Activated T-cell treated with anti-CD3 and anti-CD28 coated beads, Interleukin-2, amount 50 U/mL, for 24 hours (primary cell): Measurements from ENCODE around the gene MARS1.
"Not testable (repeated sequence)": the region's sequence is repeated elsewhere in the genome, so short reads cannot be mapped to it uniquely, and the experiment has no call there.

Experiments
- DNase-seq: peaks from one replicate; pipeline ENCODE4 v3.0.0-alpha.2; 2020
- H3K27ac Mint-ChIP-seq: 2 replicates; pipeline ENCODE4 v1.8.0; 2020; ENCODE audit warnings: mild to moderate bottlenecking, mixed read lengths
- H3K27me3 Mint-ChIP-seq: 2 replicates; pipeline ENCODE4 v1.8.0; 2020; ENCODE audit warnings: mixed read lengths
- H3K36me3 Mint-ChIP-seq: 2 replicates; pipeline ENCODE4 v1.8.0; 2020; ENCODE audit warnings: low read depth, mixed read lengths
- H3K4me1 Mint-ChIP-seq: 2 replicates; pipeline ENCODE4 v1.8.0; 2020; ENCODE audit warnings: low read depth, mixed read lengths
- H3K4me3 Mint-ChIP-seq: 2 replicates; pipeline ENCODE4 v1.8.0; 2020; ENCODE audit warnings: mild to moderate bottlenecking, moderate library complexity, mixed read lengths
- H3K9me3 Mint-ChIP-seq: 2 replicates; pipeline ENCODE4 v1.8.0; 2020; ENCODE audit warnings: mixed read lengths

The MARS1 gene

GRCh38 chr12:57488402-57489156, 711 bp downstream of the MARS1 start:
- H3K27me3 Mint-ChIP-seq: no peaks in the 10 kb centered on the region
- H3K9me3 Mint-ChIP-seq: no peaks in the 10 kb centered on the region
- H3K27ac Mint-ChIP-seq: peak overlapping the region; percentile 94
- peaks cover 54% of the 10 kb centered on the region for H3K36me3 Mint-ChIP-seq
- peaks cover 32% of the 10 kb centered on the region for H3K4me1 Mint-ChIP-seq
- DNase-seq: no peak
- H3K4me3 Mint-ChIP-seq: peak overlapping the region; percentile 89

GRCh38 chr12:57489157-57489641, 1.3 kb downstream of the MARS1 start:
- H3K9me3 Mint-ChIP-seq: no peaks in the 10 kb centered on the region
- DNase-seq: no peak
- H3K36me3 Mint-ChIP-seq: peaks cover 57% of the 10 kb centered on the region
- no peaks in the 10 kb centered on the region for H3K27me3 Mint-ChIP-seq
- H3K27ac Mint-ChIP-seq: peak overlapping the region; percentile 94
- peaks cover 32% of the 10 kb centered on the region for H3K4me1 Mint-ChIP-seq
- H3K4me3 Mint-ChIP-seq: peak overlapping the region; percentile 89

GRCh38 chr12:57490126-57490525, 2.3 kb downstream of the MARS1 start:
- Mint-ChIP-seq H3K4me1 (peaks cover 32% of the 10 kb centered on the region), H3K36me3 (peaks cover 62% of the 10 kb centered on the region), H3K4me3 (peak overlapping the region; percentile 89), H3K27ac (peak overlapping the region; percentile 94), H3K9me3 (no peaks in the 10 kb centered on the region), H3K27me3 (no peaks in the 10 kb centered on the region)
- no peak for DNase-seq

GRCh38 chr12:57491393-57492280, 3.8 kb downstream of the MARS1 start:
- H3K27me3 Mint-ChIP-seq: no peaks in the 10 kb centered on the region
- no peak overlapping the region for H3K4me3 Mint-ChIP-seq
- H3K4me1 Mint-ChIP-seq: peaks cover 33% of the 10 kb centered on the region
- H3K9me3 Mint-ChIP-seq: no peaks in the 10 kb centered on the region
- no peak for DNase-seq
- peaks cover 76% of the 10 kb centered on the region for H3K36me3 Mint-ChIP-seq
- peak overlapping the region; percentile 66 for H3K27ac Mint-ChIP-seq

- H3K4me1 Mint-ChIP-seq: peaks cover 26% of the 10 kb centered on the region
- not testable (repeated sequence) for H3K27ac Mint-ChIP-seq, H3K9me3 Mint-ChIP-seq, H3K27me3 Mint-ChIP-seq, H3K4me3 Mint-ChIP-seq, DNase-seq
- peaks cover 85% of the 10 kb centered on the region for H3K36me3 Mint-ChIP-seq
Observed at GRCh38 chr12:57495051-57495701, 7.3 kb downstream of the MARS1 start.

GRCh38 chr12:57496822-57497221, 9.0 kb downstream of the MARS1 start:
- no peak for DNase-seq
- H3K27ac Mint-ChIP-seq: peak overlapping the region; percentile 74
- peaks cover 85% of the 10 kb centered on the region for H3K36me3 Mint-ChIP-seq
- H3K4me3 Mint-ChIP-seq: no peak overlapping the region
- no peaks in the 10 kb centered on the region for H3K27me3 Mint-ChIP-seq
- peaks cover 20% of the 10 kb centered on the region for H3K4me1 Mint-ChIP-seq
- no peaks in the 10 kb centered on the region for H3K9me3 Mint-ChIP-seq

GRCh38 chr12:57497223-57498131, 9.6 kb downstream of the MARS1 start:
- Mint-ChIP-seq H3K36me3 (peaks cover 85% of the 10 kb centered on the region), H3K4me3 (no peak overlapping the region), H3K27ac (peak overlapping the region; percentile 74), H3K27me3 (no peaks in the 10 kb centered on the region), H3K9me3 (no peaks in the 10 kb centered on the region), H3K4me1 (peaks cover 20% of the 10 kb centered on the region)
- DNase-seq: no peak

- Mint-ChIP-seq H3K36me3 (peaks cover 85% of the 10 kb centered on the region), H3K4me3 (no peak overlapping the region)
Observed at GRCh38 chr12:57498132-57498502, 10.2 kb downstream of the MARS1 start.

GRCh38 chr12:57498571-57498970, 10.7 kb downstream of the MARS1 start:
- DNase-seq: no peak
- H3K27me3 Mint-ChIP-seq: no peaks in the 10 kb centered on the region
- no peaks in the 10 kb centered on the region for H3K9me3 Mint-ChIP-seq
- H3K36me3 Mint-ChIP-seq: peaks cover 90% of the 10 kb centered on the region
- H3K4me3 Mint-ChIP-seq: no peak overlapping the region
- H3K4me1 Mint-ChIP-seq: peaks cover 15% of the 10 kb centered on the region
- H3K27ac Mint-ChIP-seq: peak overlapping the region; percentile 74

More at GRCh38 chr12:57498132-57498502, 10.2 kb downstream of the MARS1 start:
- H3K9me3 Mint-ChIP-seq: no peaks in the 10 kb centered on the region
- H3K27me3 Mint-ChIP-seq: no peaks in the 10 kb centered on the region
- H3K27ac Mint-ChIP-seq: peak overlapping the region; percentile 74
- no peak for DNase-seq
- peaks cover 15% of the 10 kb centered on the region for H3K4me1 Mint-ChIP-seq

- Mint-ChIP-seq H3K4me1 (peaks cover 17% of the 10 kb centered on the region), H3K36me3 (peaks cover 97% of the 10 kb centered on the region), H3K9me3 (no peaks in the 10 kb centered on the region), H3K27me3 (no peaks in the 10 kb centered on the region), H3K4me3 (no peak overlapping the region), H3K27ac (no peak overlapping the region)
- no peak for DNase-seq
Observed at GRCh38 chr12:57500213-57500612, 12.3 kb downstream of the MARS1 start.

GRCh38 chr12:57502311-57502969, 14.6 kb downstream of the MARS1 start:
- not testable (repeated sequence) for H3K9me3 Mint-ChIP-seq, H3K4me1 Mint-ChIP-seq, H3K27me3 Mint-ChIP-seq, H3K4me3 Mint-ChIP-seq, DNase-seq
- Mint-ChIP-seq H3K36me3 (peaks cover 91% of the 10 kb centered on the region), H3K27ac (peak overlapping the region; percentile 48)

GRCh38 chr12:57506541-57506940, 18.7 kb downstream of the MARS1 start:
- not testable (repeated sequence) for H3K27me3 Mint-ChIP-seq, H3K4me1 Mint-ChIP-seq, DNase-seq, H3K27ac Mint-ChIP-seq, H3K9me3 Mint-ChIP-seq, H3K4me3 Mint-ChIP-seq
- H3K36me3 Mint-ChIP-seq: peaks cover 86% of the 10 kb centered on the region

- H3K36me3 Mint-ChIP-seq: peaks cover 86% of the 10 kb centered on the region
- not testable (repeated sequence) for DNase-seq, H3K4me1 Mint-ChIP-seq, H3K27ac Mint-ChIP-seq, H3K27me3 Mint-ChIP-seq, H3K9me3 Mint-ChIP-seq, H3K4me3 Mint-ChIP-seq
Observed at GRCh38 chr12:57507796-57508195, 19.9 kb downstream of the MARS1 start.
